Panc1 (cell line): ENCODE data around the gene FIBCD1. TPM values are rescaled to one million over a fixed set of nuclear protein-coding genes. Genes with fewer than 3 reads are reported as not detected.

Experiments
- ATAC-seq: fragments of 200-7000 bp; cut with Tn5 transposase; 2 replicates; pipeline ENCODE4 v1.9.1; 2020; ENCODE audit warnings: mild to moderate bottlenecking, moderate library complexity
- BruUV-seq: library from RNA; stranded (reverse); fragments of 400-500 nt; replicated peaks from 2 replicates; lab custom pipeline; 2021; lab: Mats Ljungman, UMichigan
- CTCF ChIA-PET: fragments of 300-600 bp; sonication (Branson Sonifier 250); formaldehyde crosslinking; loops from one replicate; lab custom pipeline; 2022; ENCODE audit warnings: antibody characterized with exemption; lab: Charles Lee
- POLR2A ChIA-PET: fragments of 300-600 bp; sonication (Branson Sonifier 250); formaldehyde crosslinking; loops from one replicate; lab custom pipeline; 2022; ENCODE audit warnings: antibody characterized with exemption; lab: Charles Lee
- DNase-seq: peaks from one replicate; pipeline ENCODE4 v3.0.0-alpha.2; 2010; ENCODE audit warnings: low read depth, low spot score
- H3K27ac ChIP-seq: 2 replicates; pipeline ENCODE4 v1.5.1; 2011; ENCODE audit warnings: mild to moderate bottlenecking, low read length, inconsistent platforms
- H3K27me3 ChIP-seq: fragments of 200-500 bp; sonication (Bioruptor generic); 2 replicates; pipeline ENCODE4 v1.6.0; 2014; ENCODE audit warnings: low read length, inconsistent platforms; ENCODE audit not compliant: control insufficient read depth, insufficient read depth
- H3K36me3 ChIP-seq: fragments of 200-500 bp; sonication (Bioruptor generic); 2 replicates; pipeline ENCODE4 v1.5.1; 2014; ENCODE audit warnings: inconsistent platforms, mild to moderate bottlenecking, low read length, moderate library complexity; ENCODE audit not compliant: control insufficient read depth, insufficient read depth
- H3K4me1 ChIP-seq: 2 replicates; pipeline ENCODE4 v1.5.1; 2011; ENCODE audit warnings: inconsistent platforms, mild to moderate bottlenecking, low read length, moderate library complexity; ENCODE audit not compliant: control insufficient read depth, insufficient read depth
- H3K4me3 ChIP-seq, 2 experiments: 2 replicates each; pipeline ENCODE4 v1.5.1; 2011 to 2012; ENCODE audit warnings: low read depth in 2 of 2, low read length in 2 of 2, mild to moderate bottlenecking in 2 of 2, inconsistent platforms in 1 of 2, moderate library complexity in 1 of 2
- H3K9me3 ChIP-seq: fragments of 200-500 bp; sonication (Bioruptor generic); 2 replicates; pipeline ENCODE4 v1.5.1; 2014; ENCODE audit warnings: low read depth, mild to moderate bottlenecking, inconsistent platforms, low read length, moderate library complexity; ENCODE audit not compliant: control insufficient read depth, insufficient read depth
- CTCF ChIP-seq: fragments of 450-650 bp; IDR thresholded peaks from 2 replicates; pipeline ENCODE4 v1.5.1; 2017; ENCODE audit warnings: mild to moderate bottlenecking
- POLR2AphosphoS5 ChIP-seq: IDR thresholded peaks from 2 replicates; pipeline ENCODE4 v1.6.1; 2012; ENCODE audit warnings: mild to moderate bottlenecking, low read depth, low read length, moderate library complexity
- REST ChIP-seq, 2 experiments: IDR thresholded peaks; 2 replicates each; pipeline ENCODE4 v1.6.1; 2011 to 2012; ENCODE audit warnings: low read depth in 2 of 2, control low read depth in 1 of 2, low read length in 1 of 2, mild to moderate bottlenecking in 1 of 2, moderate library complexity in 1 of 2; ENCODE audit not compliant: insufficient read depth in 1 of 2
- SIN3A ChIP-seq: IDR thresholded peaks from 2 replicates; pipeline ENCODE4 v1.6.1; 2012; ENCODE audit warnings: low read depth, mild to moderate bottlenecking, low read length, moderate library complexity, borderline replicate concordance; ENCODE audit not compliant: insufficient read depth
- TCF7L2 ChIP-seq: IDR thresholded peaks from 2 replicates; pipeline ENCODE4 v1.6.1; 2011; ENCODE audit warnings: mild to moderate bottlenecking, low read depth, low read length, inconsistent platforms
- in situ Hi-C: cut with HindIII; loops from 2 replicates; pipeline ENCODE4 v1.10.0; 2016; ENCODE audit warnings: low sequenced_read_pairs, low pct_unique_long_range_greater_than_20kb
- intact Hi-C: fragments of 100-400 bp; cut with micrococcal nuclease; formaldehyde crosslinking; loops from one replicate; pipeline ENCODE4 v1.10.0; 2022; ENCODE audit not compliant: unreplicated experiment
- total RNA-seq: library from RNA; stranded (reverse); gene quantifications from one replicate; pipeline ENCODE4 v1.2.1, GENCODE V29; 2021; ENCODE audit not compliant: unreplicated experiment

Gene FIBCD1
- total RNA-seq, 1 experiment from 2014 or later = 16.3 TPM

GRCh38 chr9:130981002-130981755, 42.1 kb upstream of the FIBCD1 start:
- intact Hi-C loops = no loop called here
- Histone ChIP-seq H3K4me3 (no peak overlapping the region), H3K27ac (no peak overlapping the region), H3K36me3 (no peaks in the 10 kb centered on the region), H3K27me3 (no peaks in the 10 kb centered on the region), H3K9me3 (no peaks in the 10 kb centered on the region), H3K4me1 (no peaks in the 10 kb centered on the region)
- BruUV-seq = no TSS peak
- in situ Hi-C loops = no loop called here
- ATAC-seq (no peak), DNase-seq (no peak)
- POLR2A ChIA-PET = no interaction called here
- CTCF ChIA-PET = no interaction called here
- no peak for TF ChIP-seq SIN3A
- TF ChIP-seq REST (IDR thresholded peaks at IDR 0.05; ENCODE audit: insufficient read depth in 1 of 2, low read depth in 2 of 2, low read length in 1 of 2) = no peak
- TF ChIP-seq TCF7L2 = no peak
- TF ChIP-seq POLR2AphosphoS5 = no peak
- no peak for TF ChIP-seq CTCF

- CTCF ChIA-PET = no interaction called here
- no peaks in the 10 kb centered on the region for H3K9me3 ChIP-seq
- no TSS peak for BruUV-seq
- intact Hi-C loops = no loop called here
- POLR2A ChIA-PET = no interaction called here
- H3K4me1 ChIP-seq = no peaks in the 10 kb centered on the region
- H3K27me3 ChIP-seq = no peaks in the 10 kb centered on the region
- H3K36me3 ChIP-seq = no peaks in the 10 kb centered on the region
- ATAC-seq (no peak), DNase-seq (no peak)
- TF ChIP-seq SIN3A = no peak
- TF ChIP-seq REST (IDR thresholded peaks at IDR 0.05; ENCODE audit: insufficient read depth in 1 of 2, low read depth in 2 of 2, low read length in 1 of 2) = no peak
- no peak for TF ChIP-seq POLR2AphosphoS5
- TF ChIP-seq CTCF = no peak
- no peak for TF ChIP-seq TCF7L2
- no peak overlapping the region for H3K4me3 ChIP-seq
- H3K27ac ChIP-seq = no peak overlapping the region
- in situ Hi-C loops = no loop called here
Measured at GRCh38 chr9:130980526-130980925, 41.5 kb upstream of the FIBCD1 start.
